HEK293 (cell line): ENCODE measurements around the gene GMPPA.
A peak's percentile ranks its signal among the peaks of the same experiment; 100 is the strongest.

Source experiments
- ATF2 ChIP-seq: fragments of 450-650 bp; formaldehyde crosslinking; IDR thresholded peaks from 2 replicates; pipeline ENCODE4 v1.5.1; 2016; ENCODE audit warnings: missing biosample characterization, missing genetic modification characterization, low read depth
- CTCF ChIP-seq: fragments of 450-650 bp; formaldehyde crosslinking; IDR thresholded peaks from 2 replicates; pipeline ENCODE4 v1.5.1; 2016; ENCODE audit warnings: missing biosample characterization, missing genetic modification characterization
- ELK4 ChIP-seq: IDR thresholded peaks from 2 replicates; pipeline ENCODE4 v1.6.1; 2011; ENCODE audit warnings: mild to moderate bottlenecking, low read depth, low read length, borderline replicate concordance
- KLF8 ChIP-seq: fragments of 450-650 bp; formaldehyde crosslinking; IDR thresholded peaks from 2 replicates; pipeline ENCODE4 v1.5.1; 2016; ENCODE audit warnings: missing biosample characterization, missing genetic modification characterization
- REST ChIP-seq: fragments of 450-650 bp; formaldehyde crosslinking; IDR thresholded peaks from 2 replicates; pipeline ENCODE4 v1.5.1; 2016; ENCODE audit warnings: missing biosample characterization, missing genetic modification characterization
- SP7 ChIP-seq: fragments of 450-650 bp; formaldehyde crosslinking; IDR thresholded peaks from 2 replicates; pipeline ENCODE4 v1.5.1; 2016; ENCODE audit warnings: missing biosample characterization, missing genetic modification characterization
- ZBTB1 ChIP-seq: fragments of 450-650 bp; formaldehyde crosslinking; IDR thresholded peaks from 2 replicates; pipeline ENCODE4 v1.5.1; 2016; ENCODE audit warnings: missing biosample characterization, missing genetic modification characterization
- ZBTB7A ChIP-seq: fragments of 450-650 bp; formaldehyde crosslinking; IDR thresholded peaks from 2 replicates; pipeline ENCODE4 v1.5.1; 2016; ENCODE audit warnings: low read depth, missing biosample characterization, missing genetic modification characterization
- ZEB2 ChIP-seq: fragments of 450-650 bp; formaldehyde crosslinking; IDR thresholded peaks from 2 replicates; pipeline ENCODE4 v1.5.1; 2016; ENCODE audit warnings: missing biosample characterization, missing genetic modification characterization
- ZNF121 ChIP-seq: fragments of 450-650 bp; formaldehyde crosslinking; IDR thresholded peaks from 2 replicates; pipeline ENCODE4 v1.5.1; 2016; ENCODE audit warnings: missing biosample characterization, missing genetic modification characterization
- ZNF23 ChIP-seq: fragments of 450-650 bp; formaldehyde crosslinking; IDR thresholded peaks from 2 replicates; pipeline ENCODE4 v1.5.1; 2016; ENCODE audit warnings: missing biosample characterization, missing genetic modification characterization, borderline replicate concordance

- TF ChIP-seq ZNF23 (tag by site-specific recombination) (no peak), KLF8 (tag by site-specific recombination) (0 out of 2 replicates have a peak, but pooled peaks have one; percentile 66), CTCF (tag by site-specific recombination) (peak; percentile 28; the same call in 1 of the 2 replicates), ELK4 (no peak), SP7 (0 out of 2 replicates have a peak, but pooled peaks have one; percentile 13), ZBTB1 (tag by site-specific recombination) (no peak), ATF2 (tag by site-specific recombination) (no peak), REST (tag by site-specific recombination) (peak; percentile 37; the same call in 1 of the 2 replicates), ZEB2 (tag by site-specific recombination) (no peak), ZNF121 (no peak), ZBTB7A (no peak)
Observed at GRCh38 chr2:219498280-219499057, at the start of gene GMPPA.
